ENCODE results near the gene CLASP2. TPM values are rescaled to one million over a fixed set of nuclear protein-coding genes. Genes with fewer than 3 reads are reported as not detected.

The CLASP2 gene
- total RNA-seq, 4 donors from 2014 or later, result 26.1 to 68.7 (median 44.5) TPM

- ATAC-seq (ENCODE audit: low FRiP score) (no peak), DNase-seq (ENCODE audit: low spot score) (no peak)
- TF ChIP-seq, protein P1, sequence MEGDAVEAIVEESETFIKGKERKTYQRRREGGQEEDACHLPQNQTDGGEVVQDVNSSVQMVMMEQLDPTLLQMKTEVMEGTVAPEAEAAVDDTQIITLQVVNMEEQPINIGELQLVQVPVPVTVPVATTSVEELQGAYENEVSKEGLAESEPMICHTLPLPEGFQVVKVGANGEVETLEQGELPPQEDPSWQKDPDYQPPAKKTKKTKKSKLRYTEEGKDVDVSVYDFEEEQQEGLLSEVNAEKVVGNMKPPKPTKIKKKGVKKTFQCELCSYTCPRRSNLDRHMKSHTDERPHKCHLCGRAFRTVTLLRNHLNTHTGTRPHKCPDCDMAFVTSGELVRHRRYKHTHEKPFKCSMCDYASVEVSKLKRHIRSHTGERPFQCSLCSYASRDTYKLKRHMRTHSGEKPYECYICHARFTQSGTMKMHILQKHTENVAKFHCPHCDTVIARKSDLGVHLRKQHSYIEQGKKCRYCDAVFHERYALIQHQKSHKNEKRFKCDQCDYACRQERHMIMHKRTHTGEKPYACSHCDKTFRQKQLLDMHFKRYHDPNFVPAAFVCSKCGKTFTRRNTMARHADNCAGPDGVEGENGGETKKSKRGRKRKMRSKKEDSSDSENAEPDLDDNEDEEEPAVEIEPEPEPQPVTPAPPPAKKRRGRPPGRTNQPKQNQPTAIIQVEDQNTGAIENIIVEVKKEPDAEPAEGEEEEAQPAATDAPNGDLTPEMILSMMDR (IDR thresholded peaks at IDR 0.05), result no peak
These were observed 131.7 kb downstream of the CLASP2 start for GRCh38 chr3:33586402-33586801.

- ATAC-seq (ENCODE audit: low FRiP score) (no peak), DNase-seq (ENCODE audit: low spot score) (no peak)
- TF ChIP-seq, protein P1 (IDR thresholded peaks at IDR 0.05), result no peak
These were observed 135.8 kb downstream of the CLASP2 start for GRCh38 chr3:33582234-33582633.

DNA sequence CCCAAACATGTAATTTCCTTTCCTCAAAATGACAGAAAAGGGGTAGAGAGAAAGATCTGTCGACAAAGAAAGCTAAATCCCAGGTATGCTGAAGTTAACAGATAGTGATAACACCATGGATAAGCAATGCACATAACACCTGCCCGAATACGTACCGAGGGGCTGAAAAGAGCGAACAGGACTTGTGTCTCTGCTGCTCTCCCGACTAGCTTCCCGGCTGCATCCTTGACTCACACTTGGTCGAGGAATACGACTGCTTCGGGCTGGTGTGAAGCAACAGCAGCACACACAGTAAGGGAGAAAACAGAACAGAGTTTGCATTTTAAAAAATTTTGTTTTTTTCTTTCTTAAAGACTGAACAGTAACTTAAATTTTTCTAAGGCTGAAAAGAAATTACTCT, 136.4 kb downstream of the CLASP2 start:
- no peak for DNase-seq (ENCODE audit: low spot score)
- TF ChIP-seq, protein P1 (IDR thresholded peaks at IDR 0.05), result no peak
- no peak for ATAC-seq (ENCODE audit: low FRiP score)

DNA sequence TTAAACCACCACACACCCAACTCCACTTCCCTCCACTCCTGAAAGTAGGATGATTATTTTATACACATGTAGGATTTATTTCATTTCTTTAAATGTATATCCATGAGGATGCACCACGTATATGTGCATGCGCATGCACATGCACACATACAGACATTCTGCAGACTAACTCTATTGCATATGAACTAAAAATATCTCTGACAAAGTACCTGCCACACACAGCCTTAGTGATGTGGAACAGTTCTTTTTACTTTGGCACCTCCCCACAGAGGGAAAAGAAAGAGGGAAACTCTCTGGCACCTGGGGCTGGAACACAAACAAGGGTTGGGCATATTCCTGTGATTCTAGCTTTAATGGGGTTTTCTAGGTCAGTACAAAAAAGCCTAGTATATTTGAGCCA, 138.2 kb downstream of the CLASP2 start:
- TF ChIP-seq, protein P1 (IDR thresholded peaks at IDR 0.05), result no peak
- DNase-seq (ENCODE audit: low spot score), result no peak
- ATAC-seq (ENCODE audit: low FRiP score), result no peak

- DNase-seq (ENCODE audit: low spot score) (no peak), ATAC-seq (ENCODE audit: low FRiP score) (no peak)
- TF ChIP-seq, protein P1 (IDR thresholded peaks at IDR 0.05), result no peak
These were observed 138.9 kb downstream of the CLASP2 start for GRCh38 chr3:33579178-33579510.

DNA sequence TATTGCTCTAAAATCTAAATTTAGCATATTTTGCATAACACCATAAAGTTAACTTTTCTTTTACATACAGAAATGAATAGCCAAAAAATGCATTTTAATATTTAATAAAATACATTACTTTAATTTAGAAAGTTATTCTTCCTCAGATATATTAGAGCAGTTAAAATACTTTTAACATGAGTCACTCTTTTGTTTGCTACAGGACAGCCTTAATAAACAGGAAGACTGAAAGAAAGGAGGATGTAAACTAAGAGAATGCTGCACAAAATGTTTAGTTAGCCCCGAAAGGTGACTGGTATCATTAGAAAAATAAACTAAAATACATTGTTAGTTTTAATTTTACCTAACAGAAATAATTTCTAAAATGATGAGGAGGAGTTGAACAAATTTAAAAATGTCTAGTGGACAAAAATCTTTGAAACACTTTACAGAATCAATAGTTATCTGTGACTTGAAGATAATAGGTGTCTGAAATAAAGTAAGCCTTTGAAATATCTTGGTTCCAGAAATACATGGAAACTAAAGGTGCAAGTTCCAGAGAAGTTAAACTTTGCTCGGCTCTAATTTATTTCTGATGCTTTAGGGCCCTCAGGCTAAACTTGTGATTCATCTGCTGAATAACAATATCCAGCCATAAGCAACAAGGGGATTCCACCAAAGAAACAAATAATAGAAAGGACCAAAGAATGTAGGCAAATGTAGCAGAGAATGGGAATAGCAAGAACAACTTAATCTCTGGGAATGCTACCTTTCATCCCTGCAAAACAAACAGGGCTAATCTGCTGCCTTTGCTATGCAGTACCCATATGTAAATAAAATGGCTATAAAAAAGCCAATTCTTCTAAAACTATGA, 139.5 kb downstream of the CLASP2 start:
- TF ChIP-seq, protein P1 (IDR thresholded peaks at IDR 0.05), result no peak
- no peak for ATAC-seq (ENCODE audit: low FRiP score)
- no peak for DNase-seq (ENCODE audit: low spot score)

DNA sequence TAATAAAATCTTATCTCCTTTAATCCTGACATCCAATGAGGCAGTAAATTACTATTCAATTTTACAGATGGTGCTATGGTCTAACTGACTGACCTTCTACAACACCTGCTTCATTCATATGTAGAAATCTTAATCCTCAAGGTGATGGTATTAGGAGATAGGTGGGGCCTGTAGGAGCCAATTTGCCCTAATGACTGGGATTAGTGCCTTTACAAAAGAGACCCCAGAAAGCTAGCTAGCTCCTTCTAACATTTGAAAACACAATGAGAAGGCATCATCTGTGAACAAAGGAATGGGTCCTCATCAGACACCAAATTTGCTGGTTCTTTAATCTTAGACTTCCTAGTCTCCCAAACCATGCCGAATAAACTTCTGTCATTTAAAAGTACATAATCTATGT, 140.5 kb downstream of the CLASP2 start:
- TF ChIP-seq, protein P1 (IDR thresholded peaks at IDR 0.05), result no peak
- DNase-seq (ENCODE audit: low spot score) (no peak), ATAC-seq (ENCODE audit: low FRiP score) (no peak)

Data from omental fat pad (tissue), 4 donors.